Body of pancreas (tissue), 4 donors: Measurements from ENCODE around the gene C15orf62.

Experiments used
- CTCF ChIP-seq, 7 experiments: fragments of 450-650 bp in 4 of 7; fragments of 200-600 bp in 3 of 7; sonication (generic) in 3 of 7; IDR thresholded peaks; one replicate each; pipeline ENCODE4 v1.5.1; 2016 to 2019; ENCODE audit warnings: antibody characterized with exemption in 7 of 7
- POLR2A ChIP-seq, 3 donors: fragments of 450-650 bp; IDR thresholded peaks; one replicate each; pipeline ENCODE4 v1.6.1; 2016; ENCODE audit warnings: antibody characterized with exemption in 3 of 3, mild to moderate bottlenecking in 2 of 3

DNA sequence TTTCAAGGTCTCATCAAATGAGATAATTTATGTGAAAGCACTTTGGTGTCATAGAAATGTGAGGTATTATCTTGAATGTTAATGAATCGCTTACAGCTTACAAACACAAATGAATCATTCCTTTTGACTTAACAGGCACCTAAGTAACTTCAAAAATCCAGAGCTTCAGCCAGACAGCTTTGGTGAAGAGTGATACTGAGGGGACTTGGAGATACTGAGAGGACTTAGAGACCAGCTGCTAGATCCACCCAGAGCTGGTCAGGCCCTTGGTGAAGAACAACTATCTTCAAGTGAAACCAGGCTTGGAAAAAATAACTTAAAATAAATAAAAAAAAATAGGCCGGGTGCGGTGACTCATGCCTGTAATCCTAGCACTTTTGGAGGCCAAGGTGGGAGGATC is 20.9 kb downstream of the C15orf62 start:
- no peak for TF ChIP-seq CTCF (IDR thresholded peaks at IDR 0.05)
- TF ChIP-seq POLR2A (IDR thresholded peaks at IDR 0.05) = no peak
